H1 (cell line): ENCODE results near the gene CDK15.

ENCODE experiments used
- CREB1 ChIP-seq: IDR thresholded peaks from 2 replicates; pipeline ENCODE4 v1.6.1; 2012; ENCODE audit warnings: inconsistent platforms
- EP300 ChIP-seq, 2 experiments: IDR thresholded peaks; 1 replicate in 1 of 2; 2 replicates in 1 of 2; pipeline ENCODE4 v1.6.1; 2011 to 2012; ENCODE audit warnings: low read depth in 2 of 2, low read length in 2 of 2, mild to moderate bottlenecking in 2 of 2, borderline replicate concordance in 1 of 2, inconsistent platforms in 1 of 2, moderate library complexity in 1 of 2
- EZH2 ChIP-seq: fragments of 200-600 bp; sonication (generic); IDR thresholded peaks from 2 replicates; pipeline ENCODE4 v1.7.1; 2012; ENCODE audit warnings: low read depth, mild to moderate bottlenecking, moderate library complexity, low read length, inconsistent platforms; ENCODE audit not compliant: severe bottlenecking
- KDM5A ChIP-seq: fragments of 200-600 bp; IDR thresholded peaks from 2 replicates; pipeline ENCODE4 v1.7.1; 2012; ENCODE audit warnings: mild to moderate bottlenecking, low read length, inconsistent platforms, mixed read lengths
- POLR2AphosphoS5 ChIP-seq: IDR thresholded peaks from 2 replicates; pipeline ENCODE4 v1.6.1; 2011; ENCODE audit warnings: low read depth, low read length
- RBBP5 ChIP-seq: IDR thresholded peaks from 2 replicates; pipeline ENCODE4 v1.7.1; 2012; ENCODE audit warnings: low read depth, mild to moderate bottlenecking, inconsistent platforms, low read length, moderate library complexity, borderline replicate concordance
- SP1 ChIP-seq: IDR thresholded peaks from 2 replicates; pipeline ENCODE4 v1.6.1; 2011; ENCODE audit warnings: low read depth, low read length
- TAF1 ChIP-seq: IDR thresholded peaks from 2 replicates; pipeline ENCODE4 v1.6.1; 2011; ENCODE audit warnings: mild to moderate bottlenecking, low read depth, low read length
- YY1 ChIP-seq: IDR thresholded peaks from 2 replicates; pipeline ENCODE4 v1.6.1; 2011; ENCODE audit warnings: low read depth, mild to moderate bottlenecking, low read length
- TF ChIP-seq, protein P1 (sequence below), 3 experiments: IDR thresholded peaks; 1 replicate in 2 of 3; 2 replicates in 1 of 3; pipeline versions ENCODE4 v1.5.1 to v1.6.1; 2011; ENCODE audit warnings: low read length in 3 of 3, mild to moderate bottlenecking in 3 of 3, inconsistent platforms in 2 of 3, low read depth in 1 of 3, moderate library complexity in 1 of 3; ENCODE audit not compliant: insufficient read depth in 1 of 3; ENCODE audit errors: control extremely low read depth in 1 of 3
- TF ChIP-seq, protein P2 (sequence below): IDR thresholded peaks from 2 replicates; pipeline ENCODE4 v1.6.1; 2012; ENCODE audit warnings: low read length, inconsistent platforms

DNA sequence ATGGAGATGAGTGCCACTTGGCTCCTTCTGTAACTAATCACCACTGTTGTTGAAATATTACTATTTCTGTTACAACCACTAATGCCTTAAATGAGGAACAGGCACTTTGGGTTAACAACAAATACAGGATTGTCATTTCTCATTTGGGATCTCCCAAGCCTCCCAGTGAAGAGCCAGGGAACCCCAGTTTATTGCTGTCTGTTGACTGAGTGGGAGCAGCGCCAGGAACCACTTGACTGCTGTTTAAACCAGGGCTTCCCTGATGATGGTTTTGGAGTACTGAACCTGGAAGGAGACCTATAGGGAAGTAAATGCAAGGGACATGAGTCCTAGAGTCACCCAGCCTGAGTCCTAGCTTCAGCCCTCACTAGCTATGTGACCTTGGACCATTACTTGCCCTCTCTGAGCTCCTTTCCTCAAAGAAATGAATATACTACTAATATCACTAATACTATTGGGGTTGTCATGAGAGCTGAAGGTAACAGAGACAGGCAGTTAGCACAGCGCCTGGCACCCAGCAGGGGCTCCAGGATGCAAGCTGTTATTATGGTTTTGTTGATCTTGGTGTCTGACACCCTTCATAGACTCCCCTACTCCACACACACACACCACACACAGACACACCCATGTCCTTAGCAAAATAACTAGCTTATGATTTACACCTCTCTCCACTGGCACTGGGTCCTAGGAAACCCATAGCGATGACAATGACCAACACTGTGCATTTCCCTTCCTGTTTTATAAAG, 123.1 kb downstream of the CDK15 start:
- no peak for TF ChIP-seq POLR2AphosphoS5
- no peak for TF ChIP-seq TAF1
- no peak for TF ChIP-seq YY1
- TF ChIP-seq, protein P1, sequence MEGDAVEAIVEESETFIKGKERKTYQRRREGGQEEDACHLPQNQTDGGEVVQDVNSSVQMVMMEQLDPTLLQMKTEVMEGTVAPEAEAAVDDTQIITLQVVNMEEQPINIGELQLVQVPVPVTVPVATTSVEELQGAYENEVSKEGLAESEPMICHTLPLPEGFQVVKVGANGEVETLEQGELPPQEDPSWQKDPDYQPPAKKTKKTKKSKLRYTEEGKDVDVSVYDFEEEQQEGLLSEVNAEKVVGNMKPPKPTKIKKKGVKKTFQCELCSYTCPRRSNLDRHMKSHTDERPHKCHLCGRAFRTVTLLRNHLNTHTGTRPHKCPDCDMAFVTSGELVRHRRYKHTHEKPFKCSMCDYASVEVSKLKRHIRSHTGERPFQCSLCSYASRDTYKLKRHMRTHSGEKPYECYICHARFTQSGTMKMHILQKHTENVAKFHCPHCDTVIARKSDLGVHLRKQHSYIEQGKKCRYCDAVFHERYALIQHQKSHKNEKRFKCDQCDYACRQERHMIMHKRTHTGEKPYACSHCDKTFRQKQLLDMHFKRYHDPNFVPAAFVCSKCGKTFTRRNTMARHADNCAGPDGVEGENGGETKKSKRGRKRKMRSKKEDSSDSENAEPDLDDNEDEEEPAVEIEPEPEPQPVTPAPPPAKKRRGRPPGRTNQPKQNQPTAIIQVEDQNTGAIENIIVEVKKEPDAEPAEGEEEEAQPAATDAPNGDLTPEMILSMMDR (IDR thresholded peaks at IDR 0.05; ENCODE audit: control extremely low read depth in 1 of 3, insufficient read depth in 1 of 3, low read depth in 1 of 3, low read length in 3 of 3): no peak
- no peak for TF ChIP-seq RBBP5
- no peak for TF ChIP-seq SP1
- TF ChIP-seq, protein P2, sequence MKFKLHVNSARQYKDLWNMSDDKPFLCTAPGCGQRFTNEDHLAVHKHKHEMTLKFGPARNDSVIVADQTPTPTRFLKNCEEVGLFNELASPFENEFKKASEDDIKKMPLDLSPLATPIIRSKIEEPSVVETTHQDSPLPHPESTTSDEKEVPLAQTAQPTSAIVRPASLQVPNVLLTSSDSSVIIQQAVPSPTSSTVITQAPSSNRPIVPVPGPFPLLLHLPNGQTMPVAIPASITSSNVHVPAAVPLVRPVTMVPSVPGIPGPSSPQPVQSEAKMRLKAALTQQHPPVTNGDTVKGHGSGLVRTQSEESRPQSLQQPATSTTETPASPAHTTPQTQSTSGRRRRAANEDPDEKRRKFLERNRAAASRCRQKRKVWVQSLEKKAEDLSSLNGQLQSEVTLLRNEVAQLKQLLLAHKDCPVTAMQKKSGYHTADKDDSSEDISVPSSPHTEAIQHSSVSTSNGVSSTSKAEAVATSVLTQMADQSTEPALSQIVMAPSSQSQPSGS: no peak
- TF ChIP-seq EZH2: no peak
- TF ChIP-seq CREB1: no peak
- TF ChIP-seq KDM5A: no peak
- no peak for TF ChIP-seq EP300 (IDR thresholded peaks at IDR 0.05; ENCODE audit: borderline replicate concordance in 1 of 2, low read depth in 2 of 2, low read length in 2 of 2)
